Esophagus squamous epithelium (tissue), 4 donors: ENCODE data around the gene USF2.

Experiments used
- CTCF ChIP-seq, 6 experiments: fragments of 450-650 bp in 4 of 6; fragments of 200-600 bp in 2 of 6; sonication (generic) in 2 of 6; IDR thresholded peaks; one replicate each; pipeline ENCODE4 v1.5.1; 2016 to 2019; ENCODE audit warnings: antibody characterized with exemption in 6 of 6, mild to moderate bottlenecking in 4 of 6, moderate library complexity in 4 of 6
- POLR2A ChIP-seq, 4 donors: fragments of 450-650 bp; IDR thresholded peaks; one replicate each; pipeline ENCODE4 v1.6.1; 2017; ENCODE audit warnings: antibody characterized with exemption in 4 of 4, mild to moderate bottlenecking in 4 of 4, moderate library complexity in 3 of 4

- no peak for TF ChIP-seq CTCF (IDR thresholded peaks at IDR 0.05)
- TF ChIP-seq POLR2A (IDR thresholded peaks at IDR 0.05) = no peak
Measured at GRCh38 chr19:35320065-35320713, 51.4 kb downstream of the USF2 start.
